Lower leg skin (tissue), 4 donors: ENCODE results near the gene DDO. TPM values are rescaled to one million over a fixed set of nuclear protein-coding genes. Genes with fewer than 3 reads are reported as not detected.
"Not testable (repeated sequence)": the region's sequence is repeated elsewhere in the genome, so short reads cannot be mapped to it uniquely, and the experiment has no call there.

Experiments
- DNase-seq, 2 donors: peaks; one replicate each; pipeline ENCODE4 v3.0.0-alpha.2; 2019; ENCODE audit warnings: low spot score in 2 of 2
- H3K4me3 ChIP-seq: fragments of 200-600 bp; sonication (generic); 2 replicates; pipeline ENCODE4 v1.5.1; 2017; ENCODE audit warnings: mild to moderate bottlenecking, low read depth; ENCODE audit not compliant: poor library complexity, severe bottlenecking
- CTCF ChIP-seq, 3 donors: fragments of 450-650 bp; IDR thresholded peaks; one replicate each; pipeline ENCODE4 v1.5.1; 2016; ENCODE audit warnings: antibody characterized with exemption in 3 of 3, mild to moderate bottlenecking in 3 of 3, moderate library complexity in 2 of 3
- POLR2A ChIP-seq, 2 donors: fragments of 450-650 bp; IDR thresholded peaks; one replicate each; pipeline ENCODE4 v1.6.1; 2016 to 2017; ENCODE audit warnings: antibody characterized with exemption in 2 of 2, mild to moderate bottlenecking in 1 of 2, moderate library complexity in 1 of 2
- WGBS, 2 donors: methylation state at CpG; one replicate each; pipeline ENCODE4 v1.1.5; 2018; 5-methylcytosine and 5-hydroxymethylcytosine counted together
- intact Hi-C: fragments of 100-400 bp; cut with DNase I; formaldehyde crosslinking; loops from one replicate; pipeline ENCODE4 v1.15.0; 2023; ENCODE audit warnings: low total_unique reads
- total RNA-seq, 4 donors: library from RNA; depleted of rRNA; stranded (reverse); fragments of >200 nt; gene quantifications; one replicate each; pipeline ENCODE4 v1.1.0, GENCODE V29; 2016

Gene DDO
- 1 to 10 TPM in 1 of 4 donors, under 1 TPM in 2, not detected in 1; 0.17 to 1.2 (median 0.91) TPM for total RNA-seq

- no peak for TF ChIP-seq CTCF (IDR thresholded peaks at IDR 0.05)
- no peak for TF ChIP-seq POLR2A (IDR thresholded peaks at IDR 0.05)
- intact Hi-C loops = no loop called here
- no peak within 1 kb of the TSS for H3K4me3 ChIP-seq
- DNase-seq = peak; percentile 22 to 87
- WGBS, 2 donors = 43 to 49% methylated on average over 12 of the region's 12 CpGs
Observed at GRCh38 chr6:110415086-110415916, at the start of gene DDO. TSS of gene DDO (minus strand) at chr6:110415575. CDS start at chr6:110413462, 2,113 bp downstream.

- no peak overlapping the region for H3K4me3 ChIP-seq
- WGBS, 2 donors = 60 to 65% methylated on average over 2 of the region's 2 CpGs
- intact Hi-C loops = no loop called here
- DNase-seq = no peak
- TF ChIP-seq CTCF (IDR thresholded peaks at IDR 0.05) = no peak
Observed at GRCh38 chr6:110462884-110463481, 47.6 kb upstream of the DDO start.

GRCh38 chr6:110461376-110461775 is 46.0 kb upstream of the DDO start:
- DNase-seq = no peak
- no peak overlapping the region for H3K4me3 ChIP-seq
- 95 to 100% methylated on average over 1 of the region's 1 CpG for WGBS, 2 donors
- intact Hi-C loops = no loop called here
- TF ChIP-seq POLR2A (IDR thresholded peaks at IDR 0.05) = no peak
- TF ChIP-seq CTCF (IDR thresholded peaks at IDR 0.05) = no peak

- TF ChIP-seq POLR2A (IDR thresholded peaks at IDR 0.05) = no peak
- TF ChIP-seq CTCF (IDR thresholded peaks at IDR 0.05) = no peak
- WGBS, 2 donors = 86 to 97% methylated on average over 2 of the region's 2 CpGs
Observed at GRCh38 chr6:110459137-110459536, 43.8 kb upstream of the DDO start.

GRCh38 chr6:110458476-110458875 is 43.1 kb upstream of the DDO start:
- 88 to 94% methylated on average over 1 of the region's 1 CpG for whole genome bisulfite sequencing, 2 donors
- no peak for DNase-seq
- no peak overlapping the region for H3K4me3 ChIP-seq
- TF ChIP-seq POLR2A (IDR thresholded peaks at IDR 0.05) (no peak), CTCF (IDR thresholded peaks at IDR 0.05) (no peak)
- intact Hi-C loops = no loop called here

More at GRCh38 chr6:110459137-110459536, 43.8 kb upstream of the DDO start:
- DNase-seq = no peak
- H3K4me3 ChIP-seq = no peak overlapping the region
- intact Hi-C loops = no loop called here

- WGBS, 2 donors = 84 to 86% methylated on average over 8 of the region's 8 CpGs
- H3K4me3 ChIP-seq, DNase-seq, intact Hi-C loops: not testable (repeated sequence)
Observed at GRCh38 chr6:110457567-110458175, 42.3 kb upstream of the DDO start.
